ENCODE results near the gene SNN.

DNA sequence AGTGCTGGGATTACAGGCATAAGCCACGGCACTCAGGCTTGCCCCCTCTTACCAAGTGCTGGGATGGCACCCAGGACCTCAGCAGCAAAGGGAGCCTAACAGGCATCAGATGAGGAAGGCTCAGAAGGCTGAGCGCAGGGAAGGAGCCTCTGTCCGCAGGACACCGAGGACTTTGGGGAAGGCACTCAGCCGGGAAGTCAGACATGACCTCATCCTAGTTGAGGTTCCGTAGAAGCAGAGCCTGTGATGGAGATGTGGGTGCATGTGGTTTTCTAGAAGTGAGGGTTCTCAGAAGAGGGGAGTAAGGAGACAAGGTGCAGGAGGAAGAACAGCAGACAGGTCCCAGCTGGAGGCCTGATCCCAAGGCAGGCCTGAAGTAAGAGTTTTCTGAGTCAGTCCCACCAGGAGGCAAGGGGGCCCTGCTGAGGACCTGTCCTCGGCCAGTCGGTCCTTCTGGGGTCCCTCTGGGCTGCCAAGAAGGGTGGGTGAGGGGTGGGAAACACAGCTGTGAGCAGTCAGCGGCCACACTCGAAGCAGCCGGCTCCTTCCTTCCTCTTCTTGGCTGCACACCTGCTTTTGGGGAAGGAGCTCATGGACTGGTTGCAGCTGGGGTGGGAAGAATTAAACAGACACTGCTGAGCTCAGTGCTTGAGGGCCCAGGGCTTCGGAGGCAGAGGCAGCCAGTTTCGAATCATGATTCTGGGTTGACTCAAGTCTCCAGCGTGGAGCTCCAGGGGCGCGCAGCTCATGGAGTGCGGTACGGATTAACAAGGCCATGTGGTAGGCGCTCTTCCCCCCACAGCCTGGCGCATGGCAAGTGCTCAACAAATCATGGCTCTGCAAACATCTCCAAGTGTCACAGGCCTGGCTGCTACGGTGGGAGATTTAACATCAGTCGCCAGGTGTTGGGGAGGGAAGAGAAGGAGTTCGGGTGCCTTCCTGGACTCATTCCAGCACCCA is 38.9 kb upstream of the SNN start:
- no peak for TF ChIP-seq EZH2 (IDR thresholded peaks at IDR 0.05; ENCODE audit: insufficient read depth, low read length)
- TF ChIP-seq, protein P1, sequence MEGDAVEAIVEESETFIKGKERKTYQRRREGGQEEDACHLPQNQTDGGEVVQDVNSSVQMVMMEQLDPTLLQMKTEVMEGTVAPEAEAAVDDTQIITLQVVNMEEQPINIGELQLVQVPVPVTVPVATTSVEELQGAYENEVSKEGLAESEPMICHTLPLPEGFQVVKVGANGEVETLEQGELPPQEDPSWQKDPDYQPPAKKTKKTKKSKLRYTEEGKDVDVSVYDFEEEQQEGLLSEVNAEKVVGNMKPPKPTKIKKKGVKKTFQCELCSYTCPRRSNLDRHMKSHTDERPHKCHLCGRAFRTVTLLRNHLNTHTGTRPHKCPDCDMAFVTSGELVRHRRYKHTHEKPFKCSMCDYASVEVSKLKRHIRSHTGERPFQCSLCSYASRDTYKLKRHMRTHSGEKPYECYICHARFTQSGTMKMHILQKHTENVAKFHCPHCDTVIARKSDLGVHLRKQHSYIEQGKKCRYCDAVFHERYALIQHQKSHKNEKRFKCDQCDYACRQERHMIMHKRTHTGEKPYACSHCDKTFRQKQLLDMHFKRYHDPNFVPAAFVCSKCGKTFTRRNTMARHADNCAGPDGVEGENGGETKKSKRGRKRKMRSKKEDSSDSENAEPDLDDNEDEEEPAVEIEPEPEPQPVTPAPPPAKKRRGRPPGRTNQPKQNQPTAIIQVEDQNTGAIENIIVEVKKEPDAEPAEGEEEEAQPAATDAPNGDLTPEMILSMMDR (IDR thresholded peaks at IDR 0.05; ENCODE audit: insufficient read depth, low read depth, low read length): no peak
